Measurements from ENCODE around the gene HLF. TPM values are rescaled to one million over a fixed set of nuclear protein-coding genes. Genes with fewer than 3 reads are reported as not detected.

HLF gene
- total RNA-seq, 1 donor from 2014 or later = 1.3 TPM

DNA sequence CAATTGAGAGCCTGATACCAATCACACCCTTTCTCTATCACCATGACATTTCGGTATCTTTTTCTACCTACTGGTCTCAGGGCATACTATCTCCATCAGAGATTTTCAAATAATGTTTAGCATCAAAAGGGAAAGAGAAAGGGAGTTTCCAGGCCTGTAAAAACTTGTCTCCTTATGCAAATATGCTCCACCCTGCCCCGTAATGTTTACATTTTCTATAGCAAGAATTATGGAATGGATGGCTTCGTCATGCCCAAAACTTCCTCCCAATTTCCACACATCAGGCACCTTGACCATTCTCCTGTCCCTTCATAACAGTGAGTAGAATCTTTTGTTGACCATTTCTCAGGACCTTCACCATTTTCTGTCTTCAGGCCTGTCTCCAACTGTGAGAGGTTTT is 30.9 kb upstream of the HLF start:
- TF ChIP-seq, protein P1, sequence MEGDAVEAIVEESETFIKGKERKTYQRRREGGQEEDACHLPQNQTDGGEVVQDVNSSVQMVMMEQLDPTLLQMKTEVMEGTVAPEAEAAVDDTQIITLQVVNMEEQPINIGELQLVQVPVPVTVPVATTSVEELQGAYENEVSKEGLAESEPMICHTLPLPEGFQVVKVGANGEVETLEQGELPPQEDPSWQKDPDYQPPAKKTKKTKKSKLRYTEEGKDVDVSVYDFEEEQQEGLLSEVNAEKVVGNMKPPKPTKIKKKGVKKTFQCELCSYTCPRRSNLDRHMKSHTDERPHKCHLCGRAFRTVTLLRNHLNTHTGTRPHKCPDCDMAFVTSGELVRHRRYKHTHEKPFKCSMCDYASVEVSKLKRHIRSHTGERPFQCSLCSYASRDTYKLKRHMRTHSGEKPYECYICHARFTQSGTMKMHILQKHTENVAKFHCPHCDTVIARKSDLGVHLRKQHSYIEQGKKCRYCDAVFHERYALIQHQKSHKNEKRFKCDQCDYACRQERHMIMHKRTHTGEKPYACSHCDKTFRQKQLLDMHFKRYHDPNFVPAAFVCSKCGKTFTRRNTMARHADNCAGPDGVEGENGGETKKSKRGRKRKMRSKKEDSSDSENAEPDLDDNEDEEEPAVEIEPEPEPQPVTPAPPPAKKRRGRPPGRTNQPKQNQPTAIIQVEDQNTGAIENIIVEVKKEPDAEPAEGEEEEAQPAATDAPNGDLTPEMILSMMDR (IDR thresholded peaks at IDR 0.05; ENCODE audit: unreplicated experiment) = no peak
- no peak for DNase-seq (ENCODE audit: low spot score in 2 of 2, unreplicated experiment in 2 of 2)
- H3K36me3 Mint-ChIP-seq = no peaks in the 10 kb centered on the region
- peaks cover 6% of the 10 kb centered on the region for H3K4me1 Mint-ChIP-seq
- H3K4me3 Mint-ChIP-seq = no peak overlapping the region
- no peaks in the 10 kb centered on the region for H3K9me3 Mint-ChIP-seq
- H3K27me3 Mint-ChIP-seq (ENCODE audit: low read depth) = peaks cover 46% of the 10 kb centered on the region
- H3K27ac Mint-ChIP-seq = no peak overlapping the region

DNA sequence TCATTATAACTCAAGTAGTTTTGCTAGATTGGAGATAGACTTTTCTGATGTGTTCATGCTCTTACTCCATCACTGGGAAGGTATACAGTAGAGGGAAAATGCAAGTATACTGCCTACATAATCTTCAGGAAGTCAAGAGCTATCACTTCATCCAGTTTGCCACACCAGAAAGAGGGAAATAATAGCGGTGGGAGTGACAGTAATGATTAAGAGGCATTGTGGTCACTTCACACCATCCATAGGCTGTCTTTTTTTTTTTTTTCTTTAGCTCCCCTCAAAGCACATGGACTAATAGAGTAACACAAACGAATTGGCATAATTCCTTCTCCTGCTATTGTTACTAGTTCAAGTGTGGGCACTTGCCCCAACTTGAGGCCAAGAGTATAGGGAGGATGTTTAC is 28.4 kb upstream of the HLF start:
- no peaks in the 10 kb centered on the region for H3K9me3 Mint-ChIP-seq
- peaks cover 48% of the 10 kb centered on the region for H3K27me3 Mint-ChIP-seq (ENCODE audit: low read depth)
- H3K27ac Mint-ChIP-seq = no peak overlapping the region
- TF ChIP-seq, protein P1 (IDR thresholded peaks at IDR 0.05; ENCODE audit: unreplicated experiment) = no peak
- DNase-seq (ENCODE audit: low spot score in 2 of 2, unreplicated experiment in 2 of 2) = no peak
- H3K4me3 Mint-ChIP-seq = no peak overlapping the region
- H3K4me1 Mint-ChIP-seq = peaks cover 10% of the 10 kb centered on the region
- no peaks in the 10 kb centered on the region for H3K36me3 Mint-ChIP-seq

DNA sequence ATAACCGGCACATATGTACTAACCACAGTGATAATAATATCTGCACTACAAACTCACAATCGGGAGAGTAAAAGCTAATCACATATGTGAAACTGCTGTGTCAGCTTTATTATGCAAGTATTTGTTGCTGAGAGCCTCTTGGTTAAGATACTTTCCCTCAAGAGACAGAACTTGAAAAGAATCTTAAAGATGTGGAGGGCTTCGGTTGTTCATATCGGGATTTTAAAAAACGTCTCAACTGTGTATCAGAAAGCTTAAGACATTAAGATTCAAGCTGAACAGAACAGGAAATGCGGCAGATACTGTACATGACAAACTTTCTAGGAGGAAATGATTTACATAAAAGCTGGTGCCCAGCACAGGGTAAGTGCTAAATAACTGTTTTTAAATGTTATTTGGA is 27.5 kb upstream of the HLF start:
- Mint-ChIP-seq H3K4me1 (peaks cover 10% of the 10 kb centered on the region), H3K27me3 (ENCODE audit: low read depth) (peaks cover 52% of the 10 kb centered on the region), H3K9me3 (peaks cover 6% of the 10 kb centered on the region), H3K36me3 (no peaks in the 10 kb centered on the region), H3K27ac (no peak overlapping the region), H3K4me3 (no peak overlapping the region)
- TF ChIP-seq, protein P1 (IDR thresholded peaks at IDR 0.05; ENCODE audit: unreplicated experiment) = no peak
- DNase-seq (ENCODE audit: low spot score in 2 of 2, unreplicated experiment in 2 of 2) = no peak

DNA sequence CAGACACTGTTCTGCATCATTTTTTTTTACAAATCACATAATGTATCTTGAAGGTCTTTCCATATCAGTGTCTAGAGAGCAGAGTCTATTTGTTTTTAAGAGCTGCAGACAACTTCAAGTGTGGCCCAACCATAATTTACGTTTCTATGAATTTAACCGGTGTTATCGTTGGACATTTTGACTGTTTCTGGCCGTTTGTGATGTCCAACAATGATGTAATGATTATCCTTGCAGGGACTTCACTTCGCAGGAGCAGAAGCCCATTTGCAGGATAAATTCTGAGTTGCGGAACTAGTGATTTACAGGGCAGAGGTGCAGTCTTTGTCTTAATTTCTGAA is 26.9 kb upstream of the HLF start:
- H3K27ac Mint-ChIP-seq = peak overlapping the region; percentile 31

DNA sequence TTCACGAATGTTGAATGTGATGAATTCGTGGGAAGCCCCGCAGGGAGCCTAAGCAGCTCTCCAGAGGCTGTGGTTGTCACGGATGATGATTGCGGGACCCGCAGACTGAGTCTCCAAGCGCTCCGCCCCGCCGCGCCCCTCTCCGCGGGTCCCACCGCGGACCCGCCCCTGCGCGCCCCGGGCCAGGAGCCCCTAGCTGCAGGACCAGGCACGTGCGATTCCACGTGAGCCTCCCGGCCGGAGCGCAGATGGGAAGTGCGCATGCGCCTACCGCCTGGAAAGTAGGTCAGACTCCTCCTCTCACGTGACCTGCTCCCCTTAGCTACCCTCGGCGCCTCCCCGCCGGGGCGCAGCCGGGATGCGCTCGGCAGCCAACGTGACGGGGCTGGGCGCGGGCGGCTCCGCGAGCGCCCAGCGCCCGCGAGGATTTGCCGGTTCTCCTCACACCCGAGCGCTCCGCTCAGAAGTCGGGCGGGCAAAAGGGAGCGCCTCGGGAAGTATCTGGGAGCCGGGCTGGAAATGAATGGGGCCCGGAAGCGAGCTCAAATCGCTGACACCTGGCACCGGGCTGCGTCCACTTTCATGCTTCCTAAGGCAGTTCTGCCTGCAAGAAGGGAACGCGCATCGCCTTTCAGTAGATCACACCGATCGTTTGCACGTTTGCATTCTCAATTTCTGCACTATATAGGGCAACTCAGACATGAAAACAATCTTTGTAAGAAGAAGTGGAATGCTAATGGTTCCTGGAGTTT is 26.4 kb upstream of the HLF start:
- TF ChIP-seq, protein P1 (IDR thresholded peaks at IDR 0.05; ENCODE audit: unreplicated experiment) = no peak
- H3K27me3 Mint-ChIP-seq (ENCODE audit: low read depth) = peaks cover 60% of the 10 kb centered on the region
- H3K4me3 Mint-ChIP-seq = peak overlapping the region; percentile 82
- H3K36me3 Mint-ChIP-seq = no peaks in the 10 kb centered on the region
- H3K27ac Mint-ChIP-seq = peak overlapping the region; percentile 94
- H3K9me3 Mint-ChIP-seq = peaks cover 6% of the 10 kb centered on the region
- H3K4me1 Mint-ChIP-seq = peaks cover 10% of the 10 kb centered on the region
- DNase-seq (ENCODE audit: low spot score in 2 of 2, unreplicated experiment in 2 of 2) = peak; percentile 89 to 92

More for the DNA sequence above, 26.9 kb upstream of the HLF start:
- TF ChIP-seq, protein P1 (IDR thresholded peaks at IDR 0.05; ENCODE audit: unreplicated experiment) = no peak
- no peak for DNase-seq (ENCODE audit: low spot score in 2 of 2, unreplicated experiment in 2 of 2)
- Mint-ChIP-seq H3K36me3 (no peaks in the 10 kb centered on the region), H3K9me3 (peaks cover 6% of the 10 kb centered on the region), H3K27me3 (ENCODE audit: low read depth) (peaks cover 57% of the 10 kb centered on the region), H3K4me3 (peak overlapping the region; percentile 82), H3K4me1 (peaks cover 10% of the 10 kb centered on the region)
